ENCODE data around the gene MAMDC4.

Gene MAMDC4

GRCh38 chr9:136854842-136855460 is 2.8 kb downstream of the MAMDC4 start:
- TF ChIP-seq POLR2A (IDR thresholded peaks at IDR 0.05; ENCODE audit: low read length) (no peak), GATA1 (IDR thresholded peaks at IDR 0.05; ENCODE audit: low read depth, low read length) (no peak)
- DNase-seq: no peak

GRCh38 chr9:136855461-136856078 is 3.4 kb downstream of the MAMDC4 start:
- no peak for TF ChIP-seq POLR2A (IDR thresholded peaks at IDR 0.05; ENCODE audit: low read length)
- no peak for TF ChIP-seq GATA1 (IDR thresholded peaks at IDR 0.05; ENCODE audit: low read depth, low read length)

GRCh38 chr9:136856079-136856476 is 3.9 kb downstream of the MAMDC4 start:
- DNase-seq: no peak
- TF ChIP-seq GATA1 (IDR thresholded peaks at IDR 0.05; ENCODE audit: low read depth, low read length) (no peak), POLR2A (IDR thresholded peaks at IDR 0.05; ENCODE audit: low read length) (no peak)

More at GRCh38 chr9:136855461-136856078, 3.4 kb downstream of the MAMDC4 start:
- DNase-seq: no peak

GRCh38 chr9:136856541-136857141 is 4.5 kb downstream of the MAMDC4 start:
- no peak for DNase-seq
- no peak for TF ChIP-seq GATA1 (IDR thresholded peaks at IDR 0.05; ENCODE audit: low read depth, low read length)
- TF ChIP-seq POLR2A (IDR thresholded peaks at IDR 0.05; ENCODE audit: low read length): no peak

GRCh38 chr9:136857166-136857565 is 5.0 kb downstream of the MAMDC4 start:
- no peak for DNase-seq

GRCh38 chr9:136857581-136858412 is 5.7 kb downstream of the MAMDC4 start:
- no peak for DNase-seq
- no peak for TF ChIP-seq GATA1 (IDR thresholded peaks at IDR 0.05; ENCODE audit: low read depth, low read length)
- no peak for TF ChIP-seq POLR2A (IDR thresholded peaks at IDR 0.05; ENCODE audit: low read length)

More at GRCh38 chr9:136857166-136857565, 5.0 kb downstream of the MAMDC4 start:
- TF ChIP-seq GATA1 (IDR thresholded peaks at IDR 0.05; ENCODE audit: low read depth, low read length) (no peak), POLR2A (IDR thresholded peaks at IDR 0.05; ENCODE audit: low read length) (no peak)

- DNase-seq: no peak
- TF ChIP-seq POLR2A (IDR thresholded peaks at IDR 0.05; ENCODE audit: low read length): no peak
- no peak for TF ChIP-seq GATA1 (IDR thresholded peaks at IDR 0.05; ENCODE audit: low read depth, low read length)
These were observed 6.3 kb downstream of the MAMDC4 start for GRCh38 chr9:136858452-136858843.

- TF ChIP-seq GATA1 (IDR thresholded peaks at IDR 0.05; ENCODE audit: low read depth, low read length): no peak
- no peak for TF ChIP-seq POLR2A (IDR thresholded peaks at IDR 0.05; ENCODE audit: low read length)
These were observed 7.0 kb downstream of the MAMDC4 start for GRCh38 chr9:136858844-136859757.

GRCh38 chr9:136860529-136860928 is 8.4 kb downstream of the MAMDC4 start:
- DNase-seq: no peak
- TF ChIP-seq POLR2A (IDR thresholded peaks at IDR 0.05; ENCODE audit: low read length): no peak
- TF ChIP-seq GATA1 (IDR thresholded peaks at IDR 0.05; ENCODE audit: low read depth, low read length): no peak

More at GRCh38 chr9:136858844-136859757, 7.0 kb downstream of the MAMDC4 start:
- DNase-seq: peak; percentile 48 to 53

- no peak for DNase-seq
- TF ChIP-seq POLR2A (IDR thresholded peaks at IDR 0.05; ENCODE audit: low read length) (peak; percentile 17), GATA1 (IDR thresholded peaks at IDR 0.05; ENCODE audit: low read depth, low read length) (no peak)
These were observed 9.1 kb downstream of the MAMDC4 start for GRCh38 chr9:136860933-136861873.

- TF ChIP-seq POLR2A (IDR thresholded peaks at IDR 0.05; ENCODE audit: low read length) (no peak), GATA1 (IDR thresholded peaks at IDR 0.05; ENCODE audit: low read depth, low read length) (no peak)
- no peak for DNase-seq
These were observed 9.8 kb downstream of the MAMDC4 start for GRCh38 chr9:136861874-136862457.

Data from erythroblast (primary cell).